Panc1 (cell line): ENCODE results near the gene PLCL1.

Experiments
- CTCF ChIP-seq: fragments of 450-650 bp; IDR thresholded peaks from 2 replicates; pipeline ENCODE4 v1.5.1; 2017; ENCODE audit warnings: mild to moderate bottlenecking
- SIN3A ChIP-seq: IDR thresholded peaks from 2 replicates; pipeline ENCODE4 v1.6.1; 2012; ENCODE audit warnings: low read depth, mild to moderate bottlenecking, low read length, moderate library complexity, borderline replicate concordance; ENCODE audit not compliant: insufficient read depth
- TCF7L2 ChIP-seq: IDR thresholded peaks from 2 replicates; pipeline ENCODE4 v1.6.1; 2011; ENCODE audit warnings: mild to moderate bottlenecking, low read depth, low read length, inconsistent platforms

- TF ChIP-seq CTCF, result no peak
- no peak for TF ChIP-seq TCF7L2
- TF ChIP-seq SIN3A, result no peak
Measured at GRCh38 chr2:197869041-197869440, 64.6 kb downstream of the PLCL1 start.
